Nephron progenitor cell (in vitro differentiated cells): ENCODE measurements around the gene CACNG3.

Experiments used
- DNase-seq: peaks from one replicate; pipeline ENCODE4 v3.0.0; 2021
- H3K27ac Mint-ChIP-seq: 2 replicates; pipeline ENCODE4 v1.8.0; 2021; ENCODE audit warnings: mild to moderate bottlenecking, moderate library complexity, mixed read lengths
- H3K27me3 Mint-ChIP-seq: 2 replicates; pipeline ENCODE4 v1.8.0; 2021; ENCODE audit warnings: mild to moderate bottlenecking, low read depth, mixed read lengths; ENCODE audit not compliant: poor library complexity
- H3K36me3 Mint-ChIP-seq: 2 replicates; pipeline ENCODE4 v1.8.0; 2021; ENCODE audit warnings: low read depth, mixed read lengths
- H3K4me1 Mint-ChIP-seq: 2 replicates; pipeline ENCODE4 v1.8.0; 2021; ENCODE audit warnings: mixed read lengths
- H3K4me3 Mint-ChIP-seq: 2 replicates; pipeline ENCODE4 v1.8.0; 2021; ENCODE audit warnings: mild to moderate bottlenecking, moderate library complexity, mixed read lengths
- H3K9me3 Mint-ChIP-seq: 2 replicates; pipeline ENCODE4 v1.8.0; 2021; ENCODE audit warnings: mild to moderate bottlenecking, moderate library complexity, mixed read lengths
- CTCF ChIP-seq: fragments of 200-600 bp; sonication (generic); IDR thresholded peaks from 2 replicates; pipeline ENCODE4 v1.5.0; 2021; ENCODE audit warnings: antibody characterized with exemption

Gene CACNG3

GRCh38 chr16:24308200-24308599, 52.1 kb downstream of the CACNG3 start:
- H3K27me3 Mint-ChIP-seq = peaks cover 25% of the 10 kb centered on the region
- no peaks in the 10 kb centered on the region for H3K9me3 Mint-ChIP-seq
- no peaks in the 10 kb centered on the region for H3K4me1 Mint-ChIP-seq
- no peak for DNase-seq
- H3K36me3 Mint-ChIP-seq = no peaks in the 10 kb centered on the region
- H3K4me3 Mint-ChIP-seq = no peak overlapping the region
- no peak for TF ChIP-seq CTCF
- H3K27ac Mint-ChIP-seq = no peak overlapping the region

GRCh38 chr16:24309258-24310142, 53.4 kb downstream of the CACNG3 start:
- H3K4me1 Mint-ChIP-seq = no peaks in the 10 kb centered on the region
- no peak for TF ChIP-seq CTCF
- no peaks in the 10 kb centered on the region for H3K9me3 Mint-ChIP-seq
- H3K36me3 Mint-ChIP-seq = no peaks in the 10 kb centered on the region
- no peak overlapping the region for H3K4me3 Mint-ChIP-seq
- no peak overlapping the region for H3K27ac Mint-ChIP-seq
- peaks cover 30% of the 10 kb centered on the region for H3K27me3 Mint-ChIP-seq
- DNase-seq = no peak

- Mint-ChIP-seq H3K27me3 (peaks cover 37% of the 10 kb centered on the region), H3K4me1 (no peaks in the 10 kb centered on the region), H3K9me3 (no peaks in the 10 kb centered on the region), H3K36me3 (no peaks in the 10 kb centered on the region), H3K4me3 (no peak overlapping the region), H3K27ac (no peak overlapping the region)
- DNase-seq = no peak
- no peak for TF ChIP-seq CTCF
These were observed 59.2 kb downstream of the CACNG3 start for GRCh38 chr16:24315343-24315742.

GRCh38 chr16:24318680-24319079, 62.5 kb downstream of the CACNG3 start:
- Mint-ChIP-seq H3K4me3 (no peak overlapping the region), H3K27ac (no peak overlapping the region), H3K27me3 (peaks cover 27% of the 10 kb centered on the region), H3K36me3 (no peaks in the 10 kb centered on the region), H3K4me1 (no peaks in the 10 kb centered on the region), H3K9me3 (no peaks in the 10 kb centered on the region)
- DNase-seq = no peak
- TF ChIP-seq CTCF = no peak

- Mint-ChIP-seq H3K9me3 (no peaks in the 10 kb centered on the region), H3K27me3 (peaks cover 25% of the 10 kb centered on the region), H3K4me1 (no peaks in the 10 kb centered on the region), H3K36me3 (no peaks in the 10 kb centered on the region), H3K4me3 (no peak overlapping the region), H3K27ac (no peak overlapping the region)
- no peak for TF ChIP-seq CTCF
- DNase-seq = no peak
These were observed 63.1 kb downstream of the CACNG3 start for GRCh38 chr16:24319126-24319814.
